Islet precursor cell (in vitro differentiated cells): ENCODE results near the gene JAML.
"Not testable (repeated sequence)": the region's sequence is repeated elsewhere in the genome, so short reads cannot be mapped to it uniquely, and the experiment has no call there.

Source experiments
- DNase-seq: peaks from one replicate; pipeline ENCODE4 v3.0.0-alpha.2; 2018

Gene JAML

GRCh38 chr11:118192817-118193216 lies 32.0 kb downstream of the JAML start:
- not testable (repeated sequence) for DNase-seq

GRCh38 chr11:118190942-118191506 lies 33.8 kb downstream of the JAML start:
- DNase-seq, result not testable (repeated sequence)

- DNase-seq, result no peak
Observed at GRCh38 chr11:118186346-118187107, 38.3 kb downstream of the JAML start.

GRCh38 chr11:118184784-118185579 lies 39.8 kb downstream of the JAML start:
- DNase-seq, result no peak

GRCh38 chr11:118183691-118184090 lies 41.1 kb downstream of the JAML start:
- DNase-seq, result not testable (repeated sequence)

DNA sequence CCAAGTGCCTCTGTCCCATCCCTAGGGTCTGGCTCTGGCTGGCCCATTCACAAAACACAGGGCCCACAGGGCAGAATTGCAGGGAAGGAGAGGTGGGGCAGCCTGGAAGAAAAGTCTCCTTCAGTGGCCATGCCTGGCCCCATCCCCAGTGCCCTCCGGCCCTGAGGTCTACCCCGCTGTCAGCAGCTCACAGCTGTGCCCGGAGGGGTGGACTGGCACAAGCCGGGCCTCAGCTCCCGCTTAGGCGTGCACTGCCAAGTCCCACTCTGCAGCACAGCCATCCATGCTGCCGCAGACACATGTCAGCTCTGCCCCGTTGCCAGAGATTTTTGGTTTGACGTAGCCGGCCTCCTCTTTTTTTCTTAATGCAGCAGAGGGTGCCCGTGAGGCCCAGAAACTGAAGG lies 44.5 kb downstream of the JAML start:
- DNase-seq, result peak; percentile 85

- no peak for DNase-seq
Observed at GRCh38 chr11:118176778-118177134, 48.1 kb downstream of the JAML start.

DNA sequence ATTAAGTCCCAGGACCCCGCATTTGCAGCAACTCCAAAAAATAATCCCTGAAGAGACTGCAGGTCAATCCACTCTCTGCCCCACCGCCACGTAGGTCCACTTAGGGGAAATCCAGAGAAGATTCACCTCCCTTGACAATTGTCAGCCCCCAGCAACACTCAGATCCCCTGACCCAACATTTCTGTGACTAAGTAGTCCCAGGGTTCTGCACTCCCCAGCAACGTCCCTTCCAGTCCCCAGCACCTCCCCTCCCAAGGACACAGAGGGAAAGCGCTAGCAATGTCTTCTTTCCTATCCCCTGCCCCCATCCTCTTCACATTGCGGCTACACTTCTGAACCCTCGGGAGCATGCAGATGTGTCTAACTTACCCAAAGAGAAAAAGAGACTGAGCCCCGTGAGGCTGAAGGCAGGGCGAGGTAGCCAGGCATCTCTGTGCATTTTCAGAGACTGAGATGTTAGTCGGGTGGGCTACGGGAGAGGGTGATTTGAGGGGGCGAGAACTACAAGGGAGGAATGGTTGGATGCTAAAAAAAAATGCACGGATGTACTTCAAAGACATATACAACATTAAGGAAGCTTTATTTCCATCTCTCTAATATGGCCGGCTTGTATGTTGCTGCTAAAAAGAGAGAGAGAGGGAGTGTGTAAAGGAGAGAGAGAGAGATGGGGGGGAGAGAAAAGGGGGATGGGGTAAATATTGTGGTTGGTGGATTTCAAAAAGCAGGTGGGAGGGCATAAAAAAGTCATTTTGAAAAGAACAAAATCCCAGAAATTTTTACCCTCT lies 48.6 kb downstream of the JAML start, which contains the start of gene SCN2B:
Gene SCN2B (minus strand): TSS at position 647 of the 785 bp plus-strand sequence. CDS start 208 bp downstream, at position 439.
- DNase-seq, result no peak

DNA sequence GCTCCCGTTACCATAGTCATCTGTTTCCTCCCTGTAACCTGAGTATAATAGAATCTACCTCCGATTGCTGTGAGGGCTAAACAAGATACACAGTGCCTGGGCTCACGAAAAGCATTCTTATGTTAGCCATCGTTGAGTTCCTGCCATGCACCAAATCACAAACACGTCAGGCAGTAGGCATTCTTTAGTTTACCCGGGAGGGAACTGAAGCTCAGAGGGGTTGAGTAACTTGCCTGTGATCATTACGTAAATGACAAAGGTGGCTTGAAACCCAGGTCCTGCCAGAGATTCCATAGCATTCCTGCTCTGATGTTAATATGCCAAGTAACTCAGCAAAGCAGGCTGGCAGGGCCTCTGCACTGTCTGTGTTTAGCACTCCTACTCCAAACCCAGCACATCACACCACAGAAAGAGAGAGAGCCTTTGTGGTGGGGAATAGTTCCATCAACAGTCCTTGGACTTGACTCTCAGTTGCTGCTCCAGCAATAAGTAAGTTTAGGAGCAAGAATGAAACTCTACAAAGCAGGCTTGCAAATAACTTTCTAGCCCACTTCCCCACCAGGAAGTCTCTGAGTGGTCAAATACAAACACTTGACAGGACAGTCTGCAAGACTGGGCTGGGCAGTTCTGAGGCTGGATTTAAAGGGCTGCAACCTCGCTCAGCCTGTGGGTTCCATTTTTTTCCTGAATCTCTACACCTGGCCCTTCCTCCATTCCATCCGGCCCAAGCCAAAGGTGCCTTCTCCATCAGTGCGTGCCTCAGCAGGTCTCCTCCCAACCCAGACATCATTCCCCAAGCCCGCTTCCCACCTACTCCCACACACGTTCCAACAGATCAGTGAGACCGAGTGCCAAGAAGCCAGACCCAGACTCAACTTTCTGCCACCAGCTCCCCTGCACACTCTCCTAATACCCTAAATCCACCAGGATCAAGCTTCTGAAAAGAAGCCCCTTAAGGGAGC lies 49.5 kb downstream of the JAML start:
- DNase-seq, result peak; percentile 82

GRCh38 chr11:118174006-118174567 lies 50.7 kb downstream of the JAML start:
- DNase-seq, result no peak

- no peak for DNase-seq
Observed at GRCh38 chr11:118172356-118172755, 52.5 kb downstream of the JAML start.

DNA sequence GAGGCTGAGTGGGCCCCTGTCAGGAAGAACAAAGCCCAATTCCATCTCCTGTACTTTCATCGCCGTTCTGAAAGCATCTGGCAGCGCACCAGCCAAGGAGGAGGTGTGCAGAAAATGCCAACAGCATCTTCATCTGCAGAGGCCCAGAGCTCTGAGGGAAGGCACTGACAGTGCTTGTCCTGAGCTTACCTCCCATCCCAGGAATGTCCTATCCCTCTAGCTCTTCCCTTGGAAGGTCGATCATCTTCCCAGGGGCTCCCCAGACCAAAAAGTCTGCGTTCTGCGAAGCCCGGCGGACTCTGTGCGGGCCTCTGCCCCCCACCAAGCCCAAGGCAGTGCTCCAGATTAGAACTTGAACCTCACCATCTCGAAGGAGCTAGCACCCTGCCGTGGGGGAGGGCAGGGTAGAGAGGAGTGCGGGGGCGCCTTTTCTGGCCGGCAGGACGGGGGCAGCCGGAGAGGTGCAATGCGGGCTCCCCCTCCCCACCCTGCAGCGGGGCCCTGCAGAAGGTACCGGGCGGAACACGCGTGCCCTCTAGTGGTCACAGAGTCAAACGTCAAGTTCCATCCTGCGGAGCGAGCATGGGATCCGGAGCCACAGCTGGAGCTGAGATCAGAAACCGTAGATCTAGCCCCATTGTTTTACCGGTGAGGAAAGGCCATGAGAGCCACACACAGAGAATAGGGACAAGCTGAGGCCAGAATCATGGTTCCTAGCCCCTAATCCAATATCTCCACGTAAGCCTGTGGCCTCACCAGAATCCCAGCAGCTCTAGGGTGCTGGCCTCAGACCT lies 53.3 kb downstream of the JAML start:
- peak; percentile 84 for DNase-seq

DNA sequence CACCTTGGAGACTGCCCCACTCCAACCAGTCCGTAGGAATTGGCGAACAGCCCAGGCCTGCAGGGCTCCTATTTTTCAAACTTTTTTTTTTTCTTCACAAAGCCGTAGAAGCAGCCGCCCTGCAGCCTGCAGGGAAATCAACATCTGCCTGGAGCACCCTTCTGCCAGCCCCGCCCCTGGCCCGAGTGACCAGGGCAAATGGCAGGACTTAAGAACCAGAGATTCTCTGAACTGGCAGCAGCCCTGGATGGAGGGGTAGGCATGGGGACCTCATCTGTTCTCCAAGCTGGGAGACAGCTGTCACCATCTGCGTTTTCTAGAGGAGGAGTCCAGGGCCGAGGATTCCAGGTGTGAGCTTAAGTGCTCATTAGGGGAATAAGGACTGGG lies 53.9 kb downstream of the JAML start:
- DNase-seq, result no peak

DNA sequence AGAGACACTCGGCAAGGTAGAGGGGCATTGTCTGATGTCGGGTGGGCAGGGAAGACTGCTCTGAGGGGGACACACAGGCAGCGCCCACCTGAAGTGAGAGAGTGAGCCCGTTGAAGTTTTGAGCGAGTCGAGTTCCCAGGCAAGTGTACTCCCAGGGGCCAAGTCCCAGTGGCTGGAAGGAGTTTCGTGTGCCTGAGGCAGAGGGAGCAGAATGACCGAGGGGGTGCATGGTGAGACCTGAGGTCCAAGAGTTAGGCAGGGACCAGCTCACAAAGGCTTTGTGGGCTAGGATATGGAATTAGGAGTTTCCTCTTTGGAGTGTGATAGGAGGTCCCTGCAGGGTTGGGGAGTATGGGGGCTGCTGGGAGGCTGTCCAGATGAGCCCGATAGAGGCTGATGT lies 54.6 kb downstream of the JAML start:
- DNase-seq, result no peak

- DNase-seq, result no peak
Observed at GRCh38 chr11:118169300-118170140, 55.3 kb downstream of the JAML start.

- no peak for DNase-seq
Observed at GRCh38 chr11:118168751-118169150, 56.1 kb downstream of the JAML start.

DNA sequence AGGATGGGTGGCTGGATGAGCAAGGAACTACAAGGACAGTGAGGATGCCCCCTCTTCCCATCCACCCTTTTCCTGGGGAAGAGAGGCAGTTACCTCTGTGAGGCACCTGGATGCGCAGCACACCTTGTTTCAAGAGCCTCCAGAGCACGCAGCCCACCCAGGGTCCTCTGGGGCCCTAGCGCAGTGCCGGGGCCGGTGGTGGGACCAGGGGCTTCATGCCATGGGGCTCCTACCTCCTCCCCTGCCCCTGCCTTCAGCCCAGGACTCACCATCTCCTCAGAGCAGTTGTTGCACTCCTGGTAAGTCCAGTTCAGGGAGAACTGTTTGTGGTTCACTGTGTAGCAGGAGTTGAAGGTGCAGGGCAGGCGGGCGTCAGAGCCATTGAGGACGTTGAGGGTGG lies 56.5 kb downstream of the JAML start:
- no peak for DNase-seq

GRCh38 chr11:118167906-118168305 lies 56.9 kb downstream of the JAML start:
- no peak for DNase-seq

- DNase-seq, result no peak
Observed at GRCh38 chr11:118167253-118167652, 57.6 kb downstream of the JAML start.

GRCh38 chr11:118166641-118167040 lies 58.2 kb downstream of the JAML start:
- DNase-seq, result no peak
